GM12801 (cell line): Measurements from ENCODE around the gene BDKRB2.

Source experiments
- CTCF ChIP-seq: IDR thresholded peaks from one replicate; pipeline ENCODE4 v1.5.1; 2011; ENCODE audit warnings: control low read depth; ENCODE audit not compliant: insufficient read length; ENCODE audit errors: extremely low read depth

BDKRB2 gene

GRCh38 chr14:96204151-96205058 lies at the start of gene BDKRB2:
BDKRB2 (plus strand) TSS chr14:96204839; CDS start chr14:96237108, 32,269 bp downstream.
- no peak for TF ChIP-seq CTCF

- TF ChIP-seq CTCF, result no peak
Measured at GRCh38 chr14:96154900-96155299, 49.7 kb upstream of the BDKRB2 start.

GRCh38 chr14:96156804-96157760 lies 47.6 kb upstream of the BDKRB2 start:
- no peak for TF ChIP-seq CTCF

- TF ChIP-seq CTCF, result no peak
Measured at GRCh38 chr14:96158735-96159134, 45.9 kb upstream of the BDKRB2 start.

GRCh38 chr14:96160076-96160912 lies 44.3 kb upstream of the BDKRB2 start:
- TF ChIP-seq CTCF, result no peak

GRCh38 chr14:96160913-96161310 lies 43.7 kb upstream of the BDKRB2 start:
- no peak for TF ChIP-seq CTCF
